Activated CD4-positive, alpha-beta T cell treated with anti-CD3 and anti-CD28 coated beads, Interleukin-2, amount 10 ng/mL, durations not matched to agents 24 days and 14 days (primary cell): ENCODE measurements around the gene AAK1. TPM values are rescaled to one million over a fixed set of nuclear protein-coding genes. Genes with fewer than 3 reads are reported as not detected.

Experiments used
- DNase-seq: peaks from one replicate; pipeline ENCODE4 v3.0.0; 2022
- H3K27ac Mint-ChIP-seq: one replicate; pipeline ENCODE4 v1.8.0; 2022; ENCODE audit warnings: mild to moderate bottlenecking, mixed read lengths
- H3K27me3 Mint-ChIP-seq: one replicate; pipeline ENCODE4 v1.8.0; 2022; ENCODE audit warnings: mixed read lengths
- H3K36me3 Mint-ChIP-seq: one replicate; pipeline ENCODE4 v1.8.0; 2022; ENCODE audit warnings: low read depth, mild to moderate bottlenecking, mixed read lengths
- H3K4me1 Mint-ChIP-seq: one replicate; pipeline ENCODE4 v1.8.0; 2021; ENCODE audit warnings: mixed read lengths
- H3K4me3 Mint-ChIP-seq: one replicate; pipeline ENCODE4 v1.8.0; 2022; ENCODE audit warnings: mild to moderate bottlenecking, moderate library complexity, mixed read lengths
- H3K9me3 Mint-ChIP-seq: one replicate; pipeline ENCODE4 v1.8.0; 2021; ENCODE audit warnings: mixed read lengths
- intact Hi-C: fragments of 100-400 bp; cut with micrococcal nuclease; formaldehyde crosslinking; loops from one replicate; pipeline ENCODE4 v1.15.1; 2023
- total RNA-seq: library from RNA; stranded (reverse); gene quantifications from 2 replicates; pipeline ENCODE4 v1.2.3, GENCODE V29; 2022

Gene AAK1
- total RNA-seq, 1 donor from 2014 or later: 86.0 TPM

- DNase-seq: no peak
- H3K27ac Mint-ChIP-seq: no peak overlapping the region
- peaks cover 47% of the 10 kb centered on the region for H3K4me1 Mint-ChIP-seq
- H3K4me3 Mint-ChIP-seq: no peak overlapping the region
- peaks cover 23% of the 10 kb centered on the region for H3K36me3 Mint-ChIP-seq
- H3K27me3 Mint-ChIP-seq: no peaks in the 10 kb centered on the region
- no peaks in the 10 kb centered on the region for H3K9me3 Mint-ChIP-seq
- intact Hi-C loops: no loop called here
Measured at GRCh38 chr2:69594341-69594740, 49.2 kb downstream of the AAK1 start.

- DNase-seq: no peak
- Mint-ChIP-seq H3K36me3 (peaks cover 27% of the 10 kb centered on the region), H3K27me3 (no peaks in the 10 kb centered on the region), H3K9me3 (no peaks in the 10 kb centered on the region), H3K4me3 (no peak overlapping the region), H3K27ac (no peak overlapping the region), H3K4me1 (peaks cover 49% of the 10 kb centered on the region)
- intact Hi-C loops: no loop called here
Measured at GRCh38 chr2:69592511-69592910, 51.0 kb downstream of the AAK1 start.

- Mint-ChIP-seq H3K4me3 (no peak overlapping the region), H3K9me3 (no peaks in the 10 kb centered on the region), H3K27me3 (no peaks in the 10 kb centered on the region), H3K36me3 (peaks cover 24% of the 10 kb centered on the region), H3K27ac (no peak overlapping the region), H3K4me1 (peaks cover 56% of the 10 kb centered on the region)
- intact Hi-C loops: no loop called here
- DNase-seq: no peak
Measured at GRCh38 chr2:69589973-69590652, 53.4 kb downstream of the AAK1 start.

- intact Hi-C loops: no loop called here
- H3K36me3 Mint-ChIP-seq: peaks cover 28% of the 10 kb centered on the region
- no peaks in the 10 kb centered on the region for H3K27me3 Mint-ChIP-seq
- no peak for DNase-seq
- no peak overlapping the region for H3K4me3 Mint-ChIP-seq
- no peaks in the 10 kb centered on the region for H3K9me3 Mint-ChIP-seq
- H3K4me1 Mint-ChIP-seq: peaks cover 61% of the 10 kb centered on the region
- peak overlapping the region; percentile 2 for H3K27ac Mint-ChIP-seq
Measured at GRCh38 chr2:69588945-69589344, 54.6 kb downstream of the AAK1 start.

- H3K4me3 Mint-ChIP-seq: no peak overlapping the region
- no peaks in the 10 kb centered on the region for H3K27me3 Mint-ChIP-seq
- no peaks in the 10 kb centered on the region for H3K9me3 Mint-ChIP-seq
- intact Hi-C loops: no loop called here
- H3K36me3 Mint-ChIP-seq: peaks cover 28% of the 10 kb centered on the region
- H3K27ac Mint-ChIP-seq: no peak overlapping the region
- H3K4me1 Mint-ChIP-seq: peaks cover 64% of the 10 kb centered on the region
- no peak for DNase-seq
Measured at GRCh38 chr2:69588403-69588802, 55.1 kb downstream of the AAK1 start.

- Mint-ChIP-seq H3K4me1 (peaks cover 69% of the 10 kb centered on the region), H3K36me3 (peaks cover 28% of the 10 kb centered on the region), H3K27ac (peak overlapping the region; percentile 12), H3K27me3 (no peaks in the 10 kb centered on the region), H3K4me3 (peak overlapping the region; percentile 0), H3K9me3 (no peaks in the 10 kb centered on the region)
- DNase-seq: peak; percentile 53
- intact Hi-C loops: no loop called here
Measured at GRCh38 chr2:69585855-69586555, 57.5 kb downstream of the AAK1 start.

GRCh38 chr2:69584127-69584889 lies 59.2 kb downstream of the AAK1 start:
- peak overlapping the region; percentile 34 for H3K27ac Mint-ChIP-seq
- peaks cover 35% of the 10 kb centered on the region for H3K36me3 Mint-ChIP-seq
- peak; percentile 55 for DNase-seq
- no peaks in the 10 kb centered on the region for H3K27me3 Mint-ChIP-seq
- H3K9me3 Mint-ChIP-seq: no peaks in the 10 kb centered on the region
- peaks cover 68% of the 10 kb centered on the region for H3K4me1 Mint-ChIP-seq
- intact Hi-C loops: loop anchor here (5.0 kb wide), 1 partner anchor 43 kb away; no protein-coding TSS in a partner anchor
- peak overlapping the region; percentile 8 for H3K4me3 Mint-ChIP-seq

- no peaks in the 10 kb centered on the region for H3K27me3 Mint-ChIP-seq
- H3K9me3 Mint-ChIP-seq: no peaks in the 10 kb centered on the region
- H3K4me3 Mint-ChIP-seq: peak overlapping the region; percentile 42
- H3K27ac Mint-ChIP-seq: no peak overlapping the region
- peak; percentile 53 for DNase-seq
- intact Hi-C loops: loop anchor here (5.0 kb wide), 1 partner anchor 44 kb away; no protein-coding TSS in a partner anchor
- peaks cover 30% of the 10 kb centered on the region for H3K36me3 Mint-ChIP-seq
- H3K4me1 Mint-ChIP-seq: peaks cover 61% of the 10 kb centered on the region
Measured at GRCh38 chr2:69583321-69583833, 60.2 kb downstream of the AAK1 start.

GRCh38 chr2:69582582-69583176 lies 60.9 kb downstream of the AAK1 start:
- H3K27ac Mint-ChIP-seq: peak overlapping the region; percentile 32
- H3K4me1 Mint-ChIP-seq: peaks cover 64% of the 10 kb centered on the region
- H3K36me3 Mint-ChIP-seq: peaks cover 25% of the 10 kb centered on the region
- no peaks in the 10 kb centered on the region for H3K27me3 Mint-ChIP-seq
- peak overlapping the region; percentile 42 for H3K4me3 Mint-ChIP-seq
- intact Hi-C loops: loop anchor here (5.0 kb wide), 1 partner anchor 45 kb away; no protein-coding TSS in a partner anchor
- no peaks in the 10 kb centered on the region for H3K9me3 Mint-ChIP-seq
- DNase-seq: no peak

GRCh38 chr2:69581774-69582581 lies 61.6 kb downstream of the AAK1 start:
- peak overlapping the region; percentile 42 for H3K27ac Mint-ChIP-seq
- peaks cover 25% of the 10 kb centered on the region for H3K36me3 Mint-ChIP-seq
- H3K27me3 Mint-ChIP-seq: no peaks in the 10 kb centered on the region
- intact Hi-C loops: loop anchor here (5.0 kb wide), 1 partner anchor 45 kb away; no protein-coding TSS in a partner anchor
- peak; percentile 61 for DNase-seq
- peaks cover 66% of the 10 kb centered on the region for H3K4me1 Mint-ChIP-seq
- H3K9me3 Mint-ChIP-seq: no peaks in the 10 kb centered on the region
- H3K4me3 Mint-ChIP-seq: peak overlapping the region; percentile 42

- Mint-ChIP-seq H3K27me3 (no peaks in the 10 kb centered on the region), H3K4me3 (no peak overlapping the region), H3K27ac (no peak overlapping the region)
Measured at GRCh38 chr2:69580486-69580885, 63.1 kb downstream of the AAK1 start.

GRCh38 chr2:69579536-69579935 lies 64.0 kb downstream of the AAK1 start:
- H3K36me3 Mint-ChIP-seq: peaks cover 18% of the 10 kb centered on the region
- H3K27ac Mint-ChIP-seq: no peak overlapping the region
- no peaks in the 10 kb centered on the region for H3K27me3 Mint-ChIP-seq
- peaks cover 58% of the 10 kb centered on the region for H3K4me1 Mint-ChIP-seq
- intact Hi-C loops: no loop called here
- H3K9me3 Mint-ChIP-seq: no peaks in the 10 kb centered on the region
- no peak overlapping the region for H3K4me3 Mint-ChIP-seq
- no peak for DNase-seq

More at GRCh38 chr2:69580486-69580885, 63.1 kb downstream of the AAK1 start:
- H3K36me3 Mint-ChIP-seq: peaks cover 25% of the 10 kb centered on the region
- H3K9me3 Mint-ChIP-seq: no peaks in the 10 kb centered on the region
- no peak for DNase-seq
- intact Hi-C loops: loop anchor here (5.0 kb wide), 1 partner anchor 47 kb away; no protein-coding TSS in a partner anchor
- H3K4me1 Mint-ChIP-seq: peaks cover 63% of the 10 kb centered on the region

GRCh38 chr2:69578198-69578540 lies 65.4 kb downstream of the AAK1 start:
- Mint-ChIP-seq H3K9me3 (no peaks in the 10 kb centered on the region), H3K4me3 (no peak overlapping the region), H3K4me1 (peaks cover 48% of the 10 kb centered on the region), H3K36me3 (peaks cover 18% of the 10 kb centered on the region), H3K27me3 (no peaks in the 10 kb centered on the region), H3K27ac (no peak overlapping the region)
- intact Hi-C loops: no loop called here
- no peak for DNase-seq
